ENCODE measurements around the gene CGB2. TPM values are rescaled to one million over a fixed set of nuclear protein-coding genes. Genes with fewer than 3 reads are reported as not detected.

The CGB2 gene
- total RNA-seq, 2 experiments from 2014 or later = not detected

GRCh38 chr19:49009828-49010227 lies 21.9 kb upstream of the CGB2 start:
- DNase-seq (ENCODE audit: low spot score) = no peak
- H3K4me2 ChIP-seq (ENCODE audit: low read length) = no peak overlapping the region
- ChIA-PET CTCF (ENCODE audit: unreplicated experiment) (no interaction called here), POLR2A (interaction anchor here (0.7 kb wide), 1 partner anchor 46 kb away, joined by 4 read pairs; no protein-coding TSS in a partner anchor)
- no peaks in the 10 kb centered on the region for H4K20me1 ChIP-seq (ENCODE audit: insufficient read depth, low read length)
- H3K9me3 ChIP-seq (ENCODE audit: low read length) = no peaks in the 10 kb centered on the region
- no peaks in the 10 kb centered on the region for H3K9me2 ChIP-seq (ENCODE audit: insufficient read depth, low read length)
- intact Hi-C loops (cut with micrococcal nuclease; ENCODE audit: unreplicated experiment) = no loop called here
- H3K4me1 ChIP-seq (ENCODE audit: insufficient read depth, low read length, poor library complexity, severe bottlenecking) = no peaks in the 10 kb centered on the region
- peaks cover 82% of the 10 kb centered on the region for H3K36me3 ChIP-seq (ENCODE audit: insufficient read depth, low read length)
- no TSS peak for BruUV-seq (replicated peaks)
- H2AFZ ChIP-seq (ENCODE audit: low read length) = no peak overlapping the region
- no peak overlapping the region for H3K27ac ChIP-seq (ENCODE audit: low read depth, low read length, poor library complexity, severe bottlenecking)
- no peak for TF ChIP-seq CTCF (conservative IDR thresholded peaks at IDR 0.05; ENCODE audit: low read length)
- no peak for TF ChIP-seq EZH2phosphoT487 (IDR thresholded peaks at IDR 0.05; ENCODE audit: borderline replicate concordance, low read depth, low read length)
- no peaks in the 10 kb centered on the region for H3K79me2 ChIP-seq (ENCODE audit: insufficient read depth, low read depth, low read length)
- H3K4me3 ChIP-seq (ENCODE audit: low read depth, low read length, poor library complexity, severe bottlenecking) = no peak overlapping the region

GRCh38 chr19:49010453-49010852 lies 21.2 kb upstream of the CGB2 start:
- no peaks in the 10 kb centered on the region for H4K20me1 ChIP-seq (ENCODE audit: insufficient read depth, low read length)
- BruUV-seq (replicated peaks) = no TSS peak
- H2AFZ ChIP-seq (ENCODE audit: low read length) = no peak overlapping the region
- no peaks in the 10 kb centered on the region for H3K79me2 ChIP-seq (ENCODE audit: insufficient read depth, low read depth, low read length)
- DNase-seq (ENCODE audit: low spot score) = no peak
- no peaks in the 10 kb centered on the region for H3K9me3 ChIP-seq (ENCODE audit: low read length)
- peaks cover 82% of the 10 kb centered on the region for H3K36me3 ChIP-seq (ENCODE audit: insufficient read depth, low read length)
- intact Hi-C loops (cut with micrococcal nuclease; ENCODE audit: unreplicated experiment) = no loop called here
- no peaks in the 10 kb centered on the region for H3K4me1 ChIP-seq (ENCODE audit: insufficient read depth, low read length, poor library complexity, severe bottlenecking)
- POLR2A ChIA-PET = interaction anchor here (0.6 kb wide), 1 partner anchor 50 kb away, joined by 3 read pairs; no protein-coding TSS in a partner anchor
- CTCF ChIA-PET (ENCODE audit: unreplicated experiment) = no interaction called here
- H3K4me3 ChIP-seq (ENCODE audit: low read depth, low read length, poor library complexity, severe bottlenecking) = no peak overlapping the region
- H3K9me2 ChIP-seq (ENCODE audit: insufficient read depth, low read length) = no peaks in the 10 kb centered on the region
- TF ChIP-seq EZH2phosphoT487 (IDR thresholded peaks at IDR 0.05; ENCODE audit: borderline replicate concordance, low read depth, low read length) (no peak), CTCF (conservative IDR thresholded peaks at IDR 0.05; ENCODE audit: low read length) (no peak)
- no peak overlapping the region for H3K27ac ChIP-seq (ENCODE audit: low read depth, low read length, poor library complexity, severe bottlenecking)
- H3K4me2 ChIP-seq (ENCODE audit: low read length) = no peak overlapping the region

GRCh38 chr19:49011194-49011593 lies 20.5 kb upstream of the CGB2 start:
- H3K9me3 ChIP-seq (ENCODE audit: low read length) = no peaks in the 10 kb centered on the region
- no peaks in the 10 kb centered on the region for H3K4me1 ChIP-seq (ENCODE audit: insufficient read depth, low read length, poor library complexity, severe bottlenecking)
- no TSS peak for BruUV-seq (replicated peaks)
- H3K4me2 ChIP-seq (ENCODE audit: low read length) = no peak overlapping the region
- ChIA-PET POLR2A (no interaction called here), CTCF (ENCODE audit: unreplicated experiment) (no interaction called here)
- H4K20me1 ChIP-seq (ENCODE audit: insufficient read depth, low read length) = no peaks in the 10 kb centered on the region
- H2AFZ ChIP-seq (ENCODE audit: low read length) = no peak overlapping the region
- TF ChIP-seq CTCF (conservative IDR thresholded peaks at IDR 0.05; ENCODE audit: low read length) = no peak
- TF ChIP-seq EZH2phosphoT487 (IDR thresholded peaks at IDR 0.05; ENCODE audit: borderline replicate concordance, low read depth, low read length) = no peak
- peaks cover 82% of the 10 kb centered on the region for H3K36me3 ChIP-seq (ENCODE audit: insufficient read depth, low read length)
- H3K9me2 ChIP-seq (ENCODE audit: insufficient read depth, low read length) = no peaks in the 10 kb centered on the region
- no peak overlapping the region for H3K27ac ChIP-seq (ENCODE audit: low read depth, low read length, poor library complexity, severe bottlenecking)
- DNase-seq (ENCODE audit: low spot score) = no peak
- intact Hi-C loops (cut with micrococcal nuclease; ENCODE audit: unreplicated experiment) = no loop called here
- no peak overlapping the region for H3K4me3 ChIP-seq (ENCODE audit: low read depth, low read length, poor library complexity, severe bottlenecking)
- no peaks in the 10 kb centered on the region for H3K79me2 ChIP-seq (ENCODE audit: insufficient read depth, low read depth, low read length)

All from OCI-LY7 (cell line).